ENCODE results near the gene DNAJC15.
A peak's percentile ranks its signal among the peaks of the same experiment; 100 is the strongest.
"Not testable (repeated sequence)": the region's sequence is repeated elsewhere in the genome, so short reads cannot be mapped to it uniquely, and the experiment has no call there.

The DNAJC15 gene

DNA sequence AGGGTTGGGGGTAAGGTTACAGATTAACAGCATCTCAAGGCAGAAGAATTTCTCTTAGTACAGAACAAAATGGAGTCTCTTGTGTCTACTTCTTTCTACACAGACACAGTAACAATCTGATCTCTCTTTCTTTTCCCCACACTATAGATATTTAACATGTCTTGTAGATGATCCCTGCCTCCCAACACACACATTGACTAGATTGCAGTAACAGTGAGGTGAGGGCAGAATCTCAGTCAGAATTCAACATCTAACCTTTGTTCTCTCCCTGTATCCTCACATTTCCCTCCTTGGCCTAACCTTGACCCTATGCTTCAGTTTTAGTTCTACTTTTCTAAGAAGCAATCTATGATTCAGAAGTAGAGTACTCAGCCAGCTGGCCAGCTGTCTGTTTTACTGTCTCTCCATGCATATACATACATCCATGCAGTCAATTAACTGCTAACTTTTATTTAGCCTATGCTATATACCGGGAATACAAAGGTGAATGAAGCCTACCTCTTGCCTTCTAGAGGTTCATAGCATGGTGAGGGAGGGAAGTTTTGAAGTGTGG is 18.1 kb downstream of the DNAJC15 start:
- Histone ChIP-seq H3K27ac (no peak overlapping the region), H4K20me1 (no peaks in the 10 kb centered on the region), H3K9ac (no peak overlapping the region), H3K4me1 (no peaks in the 10 kb centered on the region), H3K4me3 (no peak overlapping the region), H3K36me3 (no peaks in the 10 kb centered on the region), H3K27me3 (no peaks in the 10 kb centered on the region), H3K9me3 (no peaks in the 10 kb centered on the region), H3K4me2 (no peak overlapping the region)
- no peak for TF ChIP-seq Cebpa-rat (IDR thresholded peaks at IDR 0.05)

DNA sequence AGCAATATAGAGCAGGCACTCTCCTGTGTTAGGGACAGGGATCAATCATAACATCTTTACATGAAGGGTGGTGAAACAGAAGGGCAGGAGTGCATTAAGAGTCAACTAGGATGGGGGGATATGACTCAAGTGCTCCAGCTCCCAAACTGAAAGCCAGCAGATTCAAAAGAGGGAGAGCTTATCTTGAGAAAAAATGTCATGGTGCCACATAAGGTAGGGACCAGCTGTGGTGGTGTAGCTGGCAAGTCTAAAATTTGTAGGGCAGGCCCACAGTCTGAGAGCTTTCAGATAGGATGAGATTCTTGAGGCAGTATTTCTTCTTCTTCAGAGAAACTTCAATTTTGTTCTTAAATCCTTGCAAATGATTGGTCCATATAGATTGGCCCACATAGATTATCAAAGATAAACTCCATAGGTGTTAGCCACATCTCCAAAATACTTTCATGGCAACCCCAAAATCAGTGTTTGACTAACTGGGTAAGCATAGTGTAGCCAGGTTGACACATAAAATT is 19.1 kb downstream of the DNAJC15 start:
- H3K27ac ChIP-seq: no peak overlapping the region
- no peaks in the 10 kb centered on the region for H3K9me3 ChIP-seq
- no peaks in the 10 kb centered on the region for H4K20me1 ChIP-seq
- no peak overlapping the region for H3K4me3 ChIP-seq
- H3K4me1 ChIP-seq: no peaks in the 10 kb centered on the region
- TF ChIP-seq Cebpa-rat (IDR thresholded peaks at IDR 0.05): no peak
- H3K9ac ChIP-seq: no peak overlapping the region
- no peaks in the 10 kb centered on the region for H3K36me3 ChIP-seq
- no peak overlapping the region for H3K4me2 ChIP-seq
- no peaks in the 10 kb centered on the region for H3K27me3 ChIP-seq

DNA sequence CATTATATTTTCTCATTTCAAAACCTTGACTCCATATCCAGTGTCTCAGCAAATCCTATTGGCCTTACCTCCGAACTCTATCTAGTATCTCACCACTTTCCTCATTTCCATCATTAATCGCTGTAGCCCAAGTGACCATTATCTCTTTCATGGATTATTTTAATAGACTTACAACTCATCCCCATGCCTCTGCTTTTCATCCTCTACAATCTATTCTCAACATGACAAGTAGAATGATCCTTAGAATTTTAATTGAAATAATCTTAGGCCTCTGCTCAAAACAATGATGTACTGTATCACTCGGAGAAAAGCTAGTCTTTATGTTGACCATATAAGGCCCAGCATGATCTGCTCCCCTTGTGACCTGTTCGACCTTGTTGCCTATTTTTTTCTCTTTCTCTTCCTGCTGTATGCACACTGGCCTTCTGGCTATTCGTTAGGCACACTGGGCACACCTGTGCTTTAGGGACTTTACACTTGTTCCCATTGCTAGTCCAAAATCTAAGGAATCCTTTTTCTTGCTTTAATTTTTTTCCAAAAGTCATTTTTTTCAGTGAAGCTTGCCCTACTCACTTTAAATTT is 21.4 kb downstream of the DNAJC15 start:
- Histone ChIP-seq H3K9ac (no peak overlapping the region), H3K4me2 (no peak overlapping the region), H3K9me3 (no peaks in the 10 kb centered on the region), H3K4me1 (no peaks in the 10 kb centered on the region), H3K27me3 (no peaks in the 10 kb centered on the region), H3K27ac (no peak overlapping the region), H3K36me3 (no peaks in the 10 kb centered on the region), H4K20me1 (no peaks in the 10 kb centered on the region), H3K4me3 (no peak overlapping the region)
- no peak for TF ChIP-seq Cebpa-rat (IDR thresholded peaks at IDR 0.05)

DNA sequence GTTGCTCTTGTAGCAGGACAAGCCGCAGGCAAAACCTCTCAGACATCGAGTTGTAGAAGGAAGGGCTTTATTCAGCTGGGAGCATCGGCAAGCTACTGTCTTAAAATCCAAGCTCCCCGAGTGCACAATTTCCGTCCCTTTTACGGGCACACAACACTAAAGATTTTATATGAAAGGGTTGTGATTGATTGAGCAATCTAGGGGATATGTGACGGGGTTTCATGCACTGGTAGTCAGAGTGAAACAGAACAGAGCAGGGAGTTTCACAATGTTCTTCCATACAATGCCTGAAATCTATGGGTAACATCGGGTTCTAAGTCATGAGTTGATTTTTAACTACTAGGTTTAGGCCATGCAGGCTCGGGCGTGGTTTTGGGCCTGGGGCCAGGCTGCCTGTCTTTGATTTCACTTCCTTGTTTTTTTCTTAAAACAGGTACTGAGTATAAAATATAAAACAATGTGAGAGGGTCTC is 22.0 kb downstream of the DNAJC15 start:
- H3K4me3 ChIP-seq, H3K27me3 ChIP-seq, H3K4me1 ChIP-seq, H3K9me3 ChIP-seq, H3K36me3 ChIP-seq, H3K27ac ChIP-seq, H3K4me2 ChIP-seq, H4K20me1 ChIP-seq, H3K9ac ChIP-seq: not testable (repeated sequence)
- 0 out of 2 replicates have a peak, but pooled peaks have one; percentile 51 for TF ChIP-seq Cebpa-rat (IDR thresholded peaks at IDR 0.05)

DNA sequence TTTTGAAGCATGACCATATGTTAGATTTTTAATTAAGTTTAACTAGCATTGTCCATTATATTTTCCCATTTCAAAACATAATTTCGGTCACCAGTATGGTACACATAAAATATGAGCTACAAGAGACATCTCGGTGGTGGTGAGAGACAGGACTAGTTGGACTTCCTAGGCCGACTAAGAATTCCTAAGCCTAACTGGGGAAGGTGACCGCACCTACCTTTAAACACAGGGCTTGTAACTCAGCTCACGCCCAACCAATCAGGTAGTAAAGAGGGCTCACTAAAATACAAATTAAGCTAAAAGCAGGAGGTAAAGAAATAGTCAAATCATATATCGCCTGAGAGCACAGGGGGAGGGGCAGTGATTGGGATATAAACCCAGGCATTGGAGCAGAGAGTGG is 22.9 kb downstream of the DNAJC15 start:
- H3K4me2 ChIP-seq: no peak overlapping the region
- no peaks in the 10 kb centered on the region for H3K9me3 ChIP-seq
- no peaks in the 10 kb centered on the region for H3K27me3 ChIP-seq
- H4K20me1 ChIP-seq: no peaks in the 10 kb centered on the region
- no peaks in the 10 kb centered on the region for H3K4me1 ChIP-seq
- no peak overlapping the region for H3K4me3 ChIP-seq
- no peaks in the 10 kb centered on the region for H3K36me3 ChIP-seq
- no peak overlapping the region for H3K9ac ChIP-seq
- H3K27ac ChIP-seq: no peak overlapping the region
- TF ChIP-seq Cebpa-rat (IDR thresholded peaks at IDR 0.05): no peak

DNA sequence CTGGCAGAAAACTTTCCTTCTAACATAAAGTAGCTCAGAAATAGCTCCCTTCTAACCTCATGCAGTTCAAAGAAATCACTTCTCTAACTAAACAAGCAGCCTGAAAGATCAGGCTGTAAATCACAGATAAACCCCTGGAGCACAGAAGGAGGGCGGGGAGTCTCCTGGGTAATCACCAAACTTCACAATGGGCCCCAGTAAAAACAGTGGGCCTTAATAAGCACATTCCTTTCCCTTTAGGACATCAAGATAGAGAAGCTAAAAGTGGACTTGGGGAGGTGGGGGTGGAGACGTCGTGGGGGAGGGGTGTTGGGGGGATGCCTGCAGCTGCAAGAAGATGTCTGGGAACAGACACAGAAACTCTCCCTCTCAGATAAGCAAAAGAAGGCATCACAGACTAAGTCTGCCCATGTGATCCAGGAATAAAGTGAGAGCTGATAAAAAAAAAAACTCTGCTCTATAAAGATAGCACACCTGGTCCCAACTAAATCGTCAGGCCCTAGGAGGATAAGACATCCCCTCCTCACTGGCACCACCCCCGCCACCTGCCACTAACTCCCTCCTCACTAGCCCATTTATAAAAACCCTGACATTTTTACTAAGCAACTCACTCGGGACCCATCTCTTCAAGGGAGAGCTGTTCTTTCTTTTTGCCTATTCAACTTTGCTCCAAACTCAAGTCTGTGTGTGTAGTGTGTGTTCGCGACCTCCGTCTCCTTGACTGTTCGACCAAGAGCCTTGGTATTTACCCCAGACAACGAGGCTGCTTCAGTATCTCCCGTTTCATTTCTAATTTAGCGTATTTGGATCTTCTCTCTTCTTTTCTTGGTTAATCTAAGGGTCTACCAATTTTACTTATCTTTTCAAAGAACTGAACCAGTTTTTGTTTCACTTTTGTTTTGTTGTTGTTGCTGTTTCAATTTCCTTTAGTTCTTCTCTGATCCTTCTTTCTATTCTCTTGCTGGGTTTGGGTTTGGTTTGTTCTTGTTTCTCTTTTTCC is 31.7 kb downstream of the DNAJC15 start:
- Histone ChIP-seq H3K9ac (peak overlapping the region; percentile 74), H3K27me3 (no peaks in the 10 kb centered on the region), H3K9me3 (peaks cover 7% of the 10 kb centered on the region; the same call in 1 of the 2 replicates), H4K20me1 (no peaks in the 10 kb centered on the region), H3K4me1 (peaks cover 50% of the 10 kb centered on the region), H3K4me3 (peak overlapping the region; percentile 61), H3K4me2 (peak overlapping the region; percentile 85), H3K27ac (peak overlapping the region; percentile 66; the same call in 1 of the 2 replicates), H3K36me3 (no peaks in the 10 kb centered on the region)
- no peak for TF ChIP-seq Cebpa-rat (IDR thresholded peaks at IDR 0.05)

DNA sequence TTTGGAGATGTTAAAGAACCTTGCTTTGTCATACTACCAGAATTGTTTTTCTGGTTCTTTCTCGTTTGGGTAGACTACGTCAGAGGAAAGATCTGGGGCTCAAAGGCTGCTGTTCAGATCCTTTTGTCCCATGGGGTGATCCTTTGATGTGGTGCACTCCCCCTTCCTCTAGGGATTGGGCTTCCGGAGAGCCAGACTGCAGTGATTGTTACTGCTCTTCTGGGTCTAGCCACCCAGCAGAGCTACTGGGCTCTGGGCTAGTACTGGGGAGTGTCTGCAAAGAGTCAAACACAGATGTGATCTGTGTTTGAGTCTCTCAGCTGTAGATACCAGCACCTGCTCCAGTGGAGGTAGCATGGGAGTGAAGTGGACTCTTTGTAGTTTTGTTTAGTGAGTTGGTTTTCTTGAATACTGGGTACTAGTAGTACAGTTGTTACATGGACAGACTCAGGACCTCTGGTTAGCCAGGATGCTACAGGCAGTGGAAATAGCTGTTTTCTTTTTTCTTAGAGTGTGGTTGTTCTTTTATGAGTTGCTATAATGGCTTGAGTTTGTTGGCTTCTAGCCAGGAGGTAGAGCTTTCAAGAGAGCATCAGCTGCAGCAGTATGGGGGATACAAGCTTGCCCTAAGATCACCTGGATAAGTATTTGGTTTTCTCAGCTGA is 34.4 kb downstream of the DNAJC15 start:
- Histone ChIP-seq H3K4me1 (peaks cover 50% of the 10 kb centered on the region), H3K9me3 (peaks cover 7% of the 10 kb centered on the region; the same call in 1 of the 2 replicates), H3K27me3 (no peaks in the 10 kb centered on the region), H3K4me3 (no peak overlapping the region), H3K27ac (peak overlapping the region; percentile 6; the same call in 1 of the 2 replicates), H4K20me1 (no peaks in the 10 kb centered on the region), H3K36me3 (no peaks in the 10 kb centered on the region), H3K9ac (no peak overlapping the region), H3K4me2 (peak overlapping the region; percentile 63)
- no peak for TF ChIP-seq Cebpa-rat (IDR thresholded peaks at IDR 0.05)

DNA sequence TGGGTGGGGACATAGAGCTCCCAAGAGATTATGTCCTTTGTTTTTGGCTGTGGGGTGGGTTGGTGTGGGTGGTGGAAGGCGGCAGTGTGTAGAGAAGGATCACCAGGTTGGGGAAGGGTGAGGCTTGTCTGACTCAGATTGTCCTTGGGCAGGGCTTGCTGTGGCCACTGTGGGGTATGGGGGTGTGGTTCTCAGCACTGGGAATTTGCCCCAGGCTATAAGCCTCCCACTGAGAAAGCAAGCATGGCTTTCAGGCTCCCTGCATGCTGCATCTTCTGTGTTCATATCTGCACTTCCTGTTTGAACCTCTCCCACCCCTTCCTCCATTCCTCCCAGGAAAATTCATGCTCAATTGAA is 34.9 kb downstream of the DNAJC15 start:
- no peaks in the 10 kb centered on the region for H4K20me1 ChIP-seq
- no peaks in the 10 kb centered on the region for H3K27me3 ChIP-seq
- H3K36me3 ChIP-seq: no peaks in the 10 kb centered on the region
- no peak overlapping the region for H3K4me3 ChIP-seq
- H3K9me3 ChIP-seq: 0 out of 2 replicates have a peak, but pooled peaks cover 2% of the 10 kb centered on the region
- no peak for TF ChIP-seq Cebpa-rat (IDR thresholded peaks at IDR 0.05)
- H3K4me1 ChIP-seq: peaks cover 50% of the 10 kb centered on the region
- H3K27ac ChIP-seq: peak overlapping the region; percentile 6; the same call in 1 of the 2 replicates
- H3K4me2 ChIP-seq: peak overlapping the region; percentile 63
- no peak overlapping the region for H3K9ac ChIP-seq

DNA sequence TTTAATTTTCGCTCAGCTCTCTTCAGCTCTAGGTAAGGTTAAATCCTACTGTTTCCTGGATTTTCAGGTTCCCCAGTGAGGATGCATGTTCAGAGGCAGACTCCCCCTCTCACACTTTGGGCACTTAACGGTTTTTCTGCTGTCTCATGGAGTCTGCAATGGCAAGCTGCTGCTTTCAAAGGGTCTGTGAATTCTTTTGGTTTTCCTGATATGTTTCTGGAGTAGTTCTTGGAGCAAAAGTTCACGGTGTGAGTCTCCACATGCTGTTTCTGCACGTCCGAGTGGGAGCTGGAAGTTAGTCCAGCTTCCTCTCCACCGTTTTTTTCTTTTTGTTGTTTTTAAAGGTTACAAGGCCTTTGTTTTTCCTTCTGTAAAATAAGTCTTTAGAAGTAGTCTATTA is 35.4 kb downstream of the DNAJC15 start:
- Histone ChIP-seq H3K36me3 (no peaks in the 10 kb centered on the region), H4K20me1 (no peaks in the 10 kb centered on the region), H3K4me1 (peaks cover 50% of the 10 kb centered on the region), H3K4me2 (peak overlapping the region; percentile 63), H3K4me3 (no peak overlapping the region), H3K9me3 (no peaks in the 10 kb centered on the region), H3K9ac (no peak overlapping the region), H3K27me3 (no peaks in the 10 kb centered on the region), H3K27ac (no peak overlapping the region)
- no peak for TF ChIP-seq Cebpa-rat (IDR thresholded peaks at IDR 0.05)

DNA sequence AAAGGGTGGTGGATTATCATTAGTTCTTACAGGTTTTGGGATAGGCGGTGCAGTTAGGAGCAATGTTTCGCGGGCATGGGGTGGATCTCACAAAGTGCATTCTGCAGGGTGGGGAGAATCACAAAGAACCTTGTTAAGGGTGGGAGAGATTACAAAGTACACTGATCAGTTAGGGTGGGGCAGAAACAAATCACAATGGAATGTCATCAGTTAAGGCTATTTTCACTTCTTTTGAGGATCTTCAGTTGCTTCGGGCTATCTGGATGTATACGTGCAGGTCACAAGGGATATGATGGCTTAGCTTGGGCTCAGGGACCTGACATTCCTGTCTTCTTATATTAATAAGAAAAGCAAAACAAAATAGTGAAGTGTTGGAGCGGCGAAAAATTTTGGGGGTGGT is 36.4 kb downstream of the DNAJC15 start:
- not testable (repeated sequence) for H3K36me3 ChIP-seq, H4K20me1 ChIP-seq, H3K9me3 ChIP-seq, H3K4me3 ChIP-seq, H3K27ac ChIP-seq, H3K27me3 ChIP-seq, H3K4me2 ChIP-seq, H3K9ac ChIP-seq
- peaks cover 45% of the 10 kb centered on the region for H3K4me1 ChIP-seq

DNA sequence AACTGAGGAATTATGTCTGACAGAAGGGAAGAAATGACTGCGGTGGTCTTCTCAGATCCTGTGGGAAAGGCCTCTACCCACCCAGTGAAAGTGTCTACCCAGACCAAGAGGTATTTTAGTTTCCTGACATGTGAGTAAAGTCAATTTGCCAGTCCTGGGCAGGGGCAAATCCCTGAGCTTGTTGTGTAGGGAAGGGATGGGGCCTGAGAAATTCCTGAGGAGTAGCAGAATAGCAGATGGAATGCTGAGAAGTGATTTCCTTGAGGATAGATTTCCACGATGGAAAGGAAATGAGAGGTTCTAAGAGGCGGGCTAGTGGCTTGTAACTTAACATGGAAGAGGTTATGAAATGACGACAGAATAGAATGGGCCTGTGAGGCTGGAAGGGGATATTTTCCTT is 37.4 kb downstream of the DNAJC15 start:
- H3K9ac ChIP-seq, H3K36me3 ChIP-seq, H3K4me2 ChIP-seq, H3K27ac ChIP-seq, H3K27me3 ChIP-seq, H3K9me3 ChIP-seq, H4K20me1 ChIP-seq, H3K4me3 ChIP-seq: not testable (repeated sequence)
- H3K4me1 ChIP-seq: peaks cover 35% of the 10 kb centered on the region
